Esophagus squamous epithelium (tissue), 5 donors: ENCODE data around the gene DENND1A. TPM values are rescaled to one million over a fixed set of nuclear protein-coding genes. Genes with fewer than 3 reads are reported as not detected.

Experiments
- DNase-seq: peaks from one replicate; lab custom pipeline; 2025; lab: John Stamatoyannopoulos, UW
- H3K27ac ChIP-seq, 4 donors: fragments of 200-600 bp; sonication (generic); one replicate each; pipeline ENCODE4 v1.5.1; 2016 to 2019; ENCODE audit warnings: mild to moderate bottlenecking in 1 of 4
- H3K27me3 ChIP-seq, 4 donors: fragments of 200-600 bp; sonication (generic); 1 replicate in 3 of 4; 2 replicates in 1 of 4; pipeline versions ENCODE4 v1.5.1 to v1.6.0; 2017 to 2021; ENCODE audit warnings: antibody characterized with exemption in 1 of 4
- H3K36me3 ChIP-seq, 3 donors: fragments of 200-600 bp; sonication (generic); one replicate each; pipeline ENCODE4 v1.5.1; 2016 to 2019
- H3K4me1 ChIP-seq, 3 donors: fragments of 200-600 bp; sonication (generic); one replicate each; pipeline ENCODE4 v1.5.1; 2017 to 2019
- H3K4me3 ChIP-seq, 4 donors: fragments of 200-600 bp; sonication (generic); 1 replicate in 3 of 4; 2 replicates in 1 of 4; pipeline ENCODE4 v1.5.1; 2016 to 2019; ENCODE audit warnings: mild to moderate bottlenecking in 2 of 4, moderate library complexity in 1 of 4
- H3K9me3 ChIP-seq, 3 donors: fragments of 200-600 bp; sonication (generic); one replicate each; pipeline ENCODE4 v1.5.1; 2016 to 2019
- CTCF ChIP-seq, 6 experiments: fragments of 450-650 bp in 4 of 6; fragments of 200-600 bp in 2 of 6; sonication (generic) in 2 of 6; IDR thresholded peaks; one replicate each; pipeline ENCODE4 v1.5.1; 2016 to 2019; ENCODE audit warnings: antibody characterized with exemption in 6 of 6, mild to moderate bottlenecking in 4 of 6, moderate library complexity in 4 of 6
- POLR2A ChIP-seq, 4 donors: fragments of 450-650 bp; IDR thresholded peaks; one replicate each; pipeline ENCODE4 v1.6.1; 2017; ENCODE audit warnings: antibody characterized with exemption in 4 of 4, mild to moderate bottlenecking in 4 of 4, moderate library complexity in 3 of 4
- WGBS, 2 donors: methylation state at CpG; one replicate each; pipeline ENCODE4 v1.1.5; 2018; 5-methylcytosine and 5-hydroxymethylcytosine counted together
- intact Hi-C: fragments of 100-400 bp; cut with DNase I; formaldehyde crosslinking; loops from one replicate; pipeline ENCODE4 v1.15.0; 2022
- total RNA-seq, 4 donors: library from RNA; depleted of rRNA; stranded (reverse); fragments of >200 nt; gene quantifications; one replicate each; pipeline ENCODE4 v1.1.0, GENCODE V29; 2016
- donor health status: DM: yes; HTN: yes; CAD: no.

Gene DENND1A
- total RNA-seq, 4 donors from 2014 or later, result 5.3 to 16.0 (median 12.9) TPM

GRCh38 chr9:123678038-123678877 lies 251.7 kb downstream of the DENND1A start:
- H3K27ac ChIP-seq, result peak overlapping the region in 2 of 4 donors; percentile 3 to 52
- TF ChIP-seq POLR2A (IDR thresholded peaks at IDR 0.05) (no peak), CTCF (IDR thresholded peaks at IDR 0.05) (no peak)

GRCh38 chr9:123676869-123677268 lies 253.1 kb downstream of the DENND1A start:
- TF ChIP-seq POLR2A (IDR thresholded peaks at IDR 0.05), result no peak
- no peak for TF ChIP-seq CTCF (IDR thresholded peaks at IDR 0.05)
- DNase-seq, result no peak
- Histone ChIP-seq H3K4me1 (peaks cover 0 to 24% (median 10%) of the 10 kb centered on the region in 3 donors), H3K27ac (no peak overlapping the region), H3K4me3 (no peak overlapping the region), H3K27me3 (no peaks in the 10 kb centered on the region), H3K36me3 (no peaks in the 10 kb centered on the region), H3K9me3 (peaks cover 0 to 9% (median 0%) of the 10 kb centered on the region in 3 donors)
- 75 to 94% methylated on average over 2 of the region's 2 CpGs for WGBS, 2 donors
- intact Hi-C loops, result no loop called here

More at GRCh38 chr9:123678038-123678877, 251.7 kb downstream of the DENND1A start:
- no peak for DNase-seq
- intact Hi-C loops, result no loop called here
- H3K4me3 ChIP-seq, result no peak overlapping the region
- peaks cover 0 to 24% (median 10%) of the 10 kb centered on the region in 3 donors for H3K4me1 ChIP-seq
- H3K27me3 ChIP-seq, result no peaks in the 10 kb centered on the region
- H3K9me3 ChIP-seq, result peaks cover 0 to 8% (median 0%) of the 10 kb centered on the region in 3 donors
- no peaks in the 10 kb centered on the region for H3K36me3 ChIP-seq
- 49% methylated on average over 15 of the region's 15 CpGs for WGBS, 2 donors

GRCh38 chr9:123669346-123669745 lies 260.6 kb downstream of the DENND1A start:
- Histone ChIP-seq H3K36me3 (peaks cover 0 to 45% (median 0%) of the 10 kb centered on the region in 3 donors), H3K27me3 (no peaks in the 10 kb centered on the region), H3K27ac (no peak overlapping the region), H3K4me1 (no peaks in the 10 kb centered on the region), H3K4me3 (no peak overlapping the region), H3K9me3 (peaks cover 0 to 16% (median 0%) of the 10 kb centered on the region in 3 donors)
- no peak for TF ChIP-seq CTCF (IDR thresholded peaks at IDR 0.05)
- no peak for TF ChIP-seq POLR2A (IDR thresholded peaks at IDR 0.05)
- intact Hi-C loops, result no loop called here
- no peak for DNase-seq
- 96 to 97% methylated on average over 3 of the region's 3 CpGs for WGBS, 2 donors

DNA sequence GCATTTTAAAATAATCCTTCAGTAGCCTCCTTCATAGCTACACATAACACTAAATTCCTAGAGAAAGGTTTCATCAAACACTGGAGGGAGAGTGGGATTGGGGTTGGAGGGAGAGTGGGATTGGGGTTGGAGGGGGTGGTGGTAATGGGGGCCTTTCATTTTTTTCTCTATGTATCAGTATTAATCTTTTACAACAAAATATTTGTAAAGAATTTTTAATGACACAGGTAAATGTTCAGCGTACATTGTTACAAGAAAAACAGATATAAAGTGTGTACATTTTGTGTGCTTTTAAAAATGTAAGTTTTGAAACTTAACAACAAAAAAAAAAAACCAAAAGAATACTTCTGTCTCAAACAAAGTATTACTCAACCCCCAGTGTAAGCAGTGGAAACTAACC lies 266.4 kb downstream of the DENND1A start:
- H3K36me3 ChIP-seq, result peaks cover 0 to 54% (median 0%) of the 10 kb centered on the region in 3 donors
- intact Hi-C loops, result no loop called here
- H3K27ac ChIP-seq, result no peak overlapping the region
- no peak for TF ChIP-seq CTCF (IDR thresholded peaks at IDR 0.05)
- no peak for TF ChIP-seq POLR2A (IDR thresholded peaks at IDR 0.05)
- H3K27me3 ChIP-seq, result no peaks in the 10 kb centered on the region
- peaks cover 0 to 22% (median 4%) of the 10 kb centered on the region in 3 donors for H3K9me3 ChIP-seq
- no peak overlapping the region for H3K4me3 ChIP-seq
- WGBS, 2 donors, result 95 to 100% methylated on average over 1 of the region's 1 CpG
- DNase-seq, result no peak
- no peaks in the 10 kb centered on the region for H3K4me1 ChIP-seq
